Spleen (tissue), 11 donors: ENCODE measurements around the gene FOLH1. TPM values are rescaled to one million over a fixed set of nuclear protein-coding genes. Genes with fewer than 3 reads are reported as not detected.
"Not testable (repeated sequence)": the region's sequence is repeated elsewhere in the genome, so short reads cannot be mapped to it uniquely, and the experiment has no call there.

Source experiments
- DNase-seq: peaks from one replicate; pipeline ENCODE4 v3.0.0-alpha.2; 2020
- H3K27ac ChIP-seq, 8 donors: fragments of 200-600 bp; sonication (generic) in 7 of 8; 1 replicate in 4 of 8; 2 replicates in 4 of 8; pipeline versions ENCODE4 v1.5.0 to v1.8.0; 2016 to 2021; ENCODE audit warnings: inconsistent platforms in 4 of 8, mild to moderate bottlenecking in 4 of 8, moderate library complexity in 1 of 8
- H3K27me3 ChIP-seq, 7 donors: fragments of 200-600 bp; sonication (generic) in 6 of 7; replicated peaks in 1 of 7; 1 replicate in 4 of 7; 2 replicates in 3 of 7; pipeline versions ENCODE4 v1.5.0 to v1.8.0; 2016 to 2021; ENCODE audit warnings: inconsistent platforms in 3 of 7, mild to moderate bottlenecking in 1 of 7
- H3K36me3 ChIP-seq, 6 donors: fragments of 200-600 bp; sonication (generic) in 5 of 6; 1 replicate in 4 of 6; 2 replicates in 2 of 6; pipeline versions ENCODE4 v1.5.0 to v1.8.0; 2016 to 2021; ENCODE audit warnings: inconsistent platforms in 2 of 6
- H3K4me1 ChIP-seq, 6 donors: fragments of 200-600 bp; sonication (generic) in 5 of 6; 1 replicate in 3 of 6; 2 replicates in 3 of 6; pipeline versions ENCODE4 v1.5.0 to v1.8.0; 2016 to 2021; ENCODE audit warnings: inconsistent platforms in 3 of 6
- H3K4me3 ChIP-seq, 8 donors: fragments of 200-600 bp; sonication (generic) in 7 of 8; 1 replicate in 4 of 8; 2 replicates in 4 of 8; pipeline versions ENCODE4 v1.5.0 to v1.8.0; 2016 to 2021; ENCODE audit warnings: inconsistent platforms in 4 of 8, mild to moderate bottlenecking in 4 of 8, moderate library complexity in 2 of 8
- H3K9me3 ChIP-seq, 8 donors: fragments of 200-600 bp; sonication (generic) in 7 of 8; 1 replicate in 4 of 8; 2 replicates in 4 of 8; pipeline versions ENCODE4 v1.5.0 to v1.8.0; 2016 to 2021; ENCODE audit warnings: inconsistent platforms in 4 of 8
- POLR2A ChIP-seq, 3 donors: fragments of 450-650 bp; IDR thresholded peaks; one replicate each; pipeline ENCODE4 v1.5.1; 2017; ENCODE audit warnings: antibody characterized with exemption in 3 of 3, mild to moderate bottlenecking in 1 of 3
- POLR2AphosphoS5 ChIP-seq, 3 donors: sonication (generic); formaldehyde crosslinking; IDR thresholded peaks; one replicate each; pipeline ENCODE4 v1.5.1; 2017; ENCODE audit warnings: antibody characterized with exemption in 3 of 3
- WGBS, 5 donors: extraction: QIAGEN DNeasy Blood & Tissue Kit in 3 of 5; methylation state at CpG; one replicate each; pipeline versions ENCODE4 v1.1.5 to v1.1.7; 2013 to 2018; 5-methylcytosine and 5-hydroxymethylcytosine counted together
- intact Hi-C: fragments of 100-400 bp; cut with DNase I; formaldehyde crosslinking; loops from one replicate; pipeline ENCODE4 v1.15.0; 2023; ENCODE audit warnings: low total_unique reads
- polyA plus RNA-seq, 3 donors: library from polyadenylated mRNA; stranded (reverse); fragments of 200-250 nt; gene quantifications; one replicate each; pipeline ENCODE4 v1.2.1, GENCODE V29; 2013
- total RNA-seq, 7 donors: library from RNA; depleted of rRNA in 3 of 7; stranded (reverse); fragments of >200 nt in 3 of 7; fragmentation: NEBNext Ultra II Directional in 4 of 7; extraction: Animal tissue kit (Norgen Biotek cat#: 25700) in 4 of 7; gene quantifications; one replicate each; pipeline versions ENCODE4 v1.1.0 to v1.2.1, GENCODE V29; 2016 to 2021
- TF ChIP-seq, protein P1 (sequence below), 11 experiments: fragments of 200-600 bp in 7 of 11; fragments of 450-650 bp in 4 of 11; sonication (generic) in 4 of 11; IDR thresholded peaks in 8 of 11; conservative IDR thresholded peaks in 3 of 11; 1 replicate in 7 of 11; 2 replicates in 4 of 11; pipeline versions ENCODE4 v1.4.0 to v1.8.0; 2016 to 2021; ENCODE audit warnings: antibody characterized with exemption in 11 of 11, inconsistent platforms in 4 of 11, mild to moderate bottlenecking in 1 of 11
- donor health status: healthy with polysubstance abuse.
- donor health status: DM: no; HTN: no; CAD: no; lungs with moderate emphysema.
- donor health status: DM: no; HTN: no; CAD: no.
- donor health status: Bipolar disorder and iron deficiency.
- donor health status: healthy.
- donor health status: DM: no; HTN: no; CAD: no.
- donor health status: DM: yes; HTN: yes; CAD: no.

The FOLH1 gene
- total and polyA plus RNA-seq, 10 donors: 1.2 to 14.0 (median 3.9) TPM

GRCh38 chr11:49213026-49213560 is 4.7 kb upstream of the FOLH1 start:
- intact Hi-C loops: no loop called here
- WGBS, 5 donors: 66 to 81% (median 76%) methylated on average over 2 of the region's 2 CpGs
- Histone ChIP-seq H3K27ac (no peak overlapping the region), H3K27me3 (peaks cover 0 to 9% (median 0%) of the 10 kb centered on the region in 7 donors), H3K36me3 (no peaks in the 10 kb centered on the region), H3K4me1 (peaks cover 0 to 2% (median 0%) of the 10 kb centered on the region in 6 donors), H3K4me3 (no peak overlapping the region), H3K9me3 (no peaks in the 10 kb centered on the region)
- TF ChIP-seq, protein P1, sequence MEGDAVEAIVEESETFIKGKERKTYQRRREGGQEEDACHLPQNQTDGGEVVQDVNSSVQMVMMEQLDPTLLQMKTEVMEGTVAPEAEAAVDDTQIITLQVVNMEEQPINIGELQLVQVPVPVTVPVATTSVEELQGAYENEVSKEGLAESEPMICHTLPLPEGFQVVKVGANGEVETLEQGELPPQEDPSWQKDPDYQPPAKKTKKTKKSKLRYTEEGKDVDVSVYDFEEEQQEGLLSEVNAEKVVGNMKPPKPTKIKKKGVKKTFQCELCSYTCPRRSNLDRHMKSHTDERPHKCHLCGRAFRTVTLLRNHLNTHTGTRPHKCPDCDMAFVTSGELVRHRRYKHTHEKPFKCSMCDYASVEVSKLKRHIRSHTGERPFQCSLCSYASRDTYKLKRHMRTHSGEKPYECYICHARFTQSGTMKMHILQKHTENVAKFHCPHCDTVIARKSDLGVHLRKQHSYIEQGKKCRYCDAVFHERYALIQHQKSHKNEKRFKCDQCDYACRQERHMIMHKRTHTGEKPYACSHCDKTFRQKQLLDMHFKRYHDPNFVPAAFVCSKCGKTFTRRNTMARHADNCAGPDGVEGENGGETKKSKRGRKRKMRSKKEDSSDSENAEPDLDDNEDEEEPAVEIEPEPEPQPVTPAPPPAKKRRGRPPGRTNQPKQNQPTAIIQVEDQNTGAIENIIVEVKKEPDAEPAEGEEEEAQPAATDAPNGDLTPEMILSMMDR (IDR thresholded peaks at IDR 0.05 in 8 of 11, conservative IDR thresholded peaks at IDR 0.05 in 3 of 11): no peak
- TF ChIP-seq POLR2AphosphoS5 (IDR thresholded peaks at IDR 0.05): no peak
- no peak for TF ChIP-seq POLR2A (IDR thresholded peaks at IDR 0.05)
- DNase-seq: no peak

- DNase-seq, H3K9me3 ChIP-seq, H3K27ac ChIP-seq, intact Hi-C loops, H3K36me3 ChIP-seq, H3K4me1 ChIP-seq: not testable (repeated sequence)
- peaks cover 0 to 13% (median 0%) of the 10 kb centered on the region in 7 donors for H3K27me3 ChIP-seq
- 85 to 89% (median 86%) methylated on average over 6 of the region's 6 CpGs for WGBS, 5 donors
- H3K4me3 ChIP-seq: peak overlapping the region in 1 of 8 donors; percentile 55
These were observed 1.4 kb downstream of the FOLH1 start for GRCh38 chr11:49206999-49207398.

GRCh38 chr11:49202287-49202976 is 6.0 kb downstream of the FOLH1 start:
- intact Hi-C loops: no loop called here
- H3K4me1 ChIP-seq: no peaks in the 10 kb centered on the region
- no peak overlapping the region for H3K4me3 ChIP-seq
- WGBS, 5 donors: 86 to 96% (median 88%) methylated on average over 4 of the region's 4 CpGs
- no peak for DNase-seq
- no peaks in the 10 kb centered on the region for H3K36me3 ChIP-seq
- TF ChIP-seq, protein P1 (IDR thresholded peaks at IDR 0.05 in 8 of 11, conservative IDR thresholded peaks at IDR 0.05 in 3 of 11): no peak
- TF ChIP-seq POLR2AphosphoS5 (IDR thresholded peaks at IDR 0.05) (no peak), POLR2A (IDR thresholded peaks at IDR 0.05) (no peak)
- no peaks in the 10 kb centered on the region for H3K9me3 ChIP-seq
- no peaks in the 10 kb centered on the region for H3K27me3 ChIP-seq
- H3K27ac ChIP-seq: no peak overlapping the region

GRCh38 chr11:49196775-49197174 is 11.6 kb downstream of the FOLH1 start:
- H3K4me3 ChIP-seq: peak overlapping the region in 3 of 8 donors; percentile 4 to 17 (median 10)
- H3K36me3 ChIP-seq, H3K4me1 ChIP-seq, H3K27me3 ChIP-seq, H3K9me3 ChIP-seq, H3K27ac ChIP-seq, DNase-seq, intact Hi-C loops: not testable (repeated sequence)
- 34 to 58% (median 55%) methylated on average over 1 of the region's 1 CpG for WGBS, 5 donors

GRCh38 chr11:49196002-49196401 is 12.4 kb downstream of the FOLH1 start:
- DNase-seq, H3K36me3 ChIP-seq, H3K27me3 ChIP-seq, H3K9me3 ChIP-seq, intact Hi-C loops, H3K27ac ChIP-seq, H3K4me3 ChIP-seq, H3K4me1 ChIP-seq: not testable (repeated sequence)
- WGBS, 5 donors: 86 to 95% (median 91%) methylated on average over 6 of the region's 6 CpGs

DNA sequence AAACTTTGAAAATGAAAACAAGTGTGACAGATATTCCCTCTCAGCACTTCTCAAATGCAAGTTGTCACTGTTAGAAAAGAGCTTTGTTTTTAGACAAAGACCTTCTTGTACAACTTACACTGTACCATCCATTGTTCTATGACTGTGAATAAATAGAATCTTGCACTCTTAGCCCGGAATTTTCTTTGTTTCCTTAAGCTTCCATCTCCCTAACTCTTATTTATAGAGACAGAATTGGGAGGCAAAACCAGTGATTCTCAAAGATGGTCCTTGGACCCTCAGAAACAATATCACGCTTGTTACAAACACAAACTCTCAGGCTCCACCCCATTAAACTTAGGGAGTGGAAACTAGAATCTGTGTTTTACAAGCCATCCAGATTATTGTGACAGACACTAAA is 18.1 kb downstream of the FOLH1 start:
- H3K36me3 ChIP-seq, DNase-seq, H3K4me3 ChIP-seq, intact Hi-C loops, H3K4me1 ChIP-seq, H3K27me3 ChIP-seq, H3K27ac ChIP-seq, H3K9me3 ChIP-seq: not testable (repeated sequence)
- WGBS, 5 donors: 79 to 90% (median 80%) methylated on average over 2 of the region's 2 CpGs

- H3K36me3 ChIP-seq, intact Hi-C loops, H3K27me3 ChIP-seq, H3K4me3 ChIP-seq, H3K27ac ChIP-seq, DNase-seq, H3K9me3 ChIP-seq, H3K4me1 ChIP-seq: not testable (repeated sequence)
- 81 to 92% (median 91%) methylated on average over 2 of the region's 2 CpGs for WGBS, 5 donors
These were observed 22.2 kb downstream of the FOLH1 start for GRCh38 chr11:49186225-49186624.

- H3K27me3 ChIP-seq, DNase-seq, H3K9me3 ChIP-seq, H3K4me3 ChIP-seq, H3K36me3 ChIP-seq, H3K4me1 ChIP-seq, H3K27ac ChIP-seq, intact Hi-C loops: not testable (repeated sequence)
- 81 to 86% (median 86%) methylated on average over 3 of the region's 3 CpGs for WGBS, 5 donors
These were observed 22.8 kb downstream of the FOLH1 start for GRCh38 chr11:49185597-49185996.

GRCh38 chr11:49184756-49185155 is 23.6 kb downstream of the FOLH1 start:
- H3K27ac ChIP-seq, H3K4me3 ChIP-seq, H3K27me3 ChIP-seq, H3K9me3 ChIP-seq, DNase-seq, H3K36me3 ChIP-seq, H3K4me1 ChIP-seq, intact Hi-C loops: not testable (repeated sequence)
